ENCODE results near the gene TRHDE. TPM values are rescaled to one million over a fixed set of nuclear protein-coding genes. Genes with fewer than 3 reads are reported as not detected.
A peak's percentile ranks its signal among the peaks of the same experiment; 100 is the strongest.

Gene TRHDE
- total and polyA plus RNA-seq, 9 of the 15 experiments (the other 6 are each of a cell fraction or from before 2014, with no cell fraction given), result 0.03 to 0.29 (median 0.09) TPM

- in situ Hi-C loops (cut with MboI) (no loop called here), intact Hi-C loops (cut with micrococcal nuclease) (no loop called here)
- Histone ChIP-seq H3K9me1 (ENCODE audit: control insufficient read depth, insufficient read depth, low read length) (no peaks in the 10 kb centered on the region), H3K4me1 (replicated peaks in 1 of 2; ENCODE audit: control insufficient read depth in 2 of 2, insufficient read depth in 2 of 2, low read length in 2 of 2) (peaks cover 0 to 9% of the 10 kb centered on the region in 2 experiments; a peak in 2 of 5 replicates), H4K20me1 (replicated peaks; ENCODE audit: control insufficient read depth, insufficient read depth, low read length) (0 out of 2 replicates have a peak, but pooled peaks cover 2% of the 10 kb centered on the region), H2AFZ (ENCODE audit: low read depth, low read length) (no peak overlapping the region), H3K36me3 (ENCODE audit: control insufficient read depth, insufficient read depth, low read length) (no peaks in the 10 kb centered on the region), H3K9me3 (replicated peaks; ENCODE audit: control insufficient read depth, insufficient read depth, low read depth, low read length) (no peaks in the 10 kb centered on the region), H3K9ac (ENCODE audit: insufficient read depth in 1 of 2, low read depth in 2 of 2, low read length in 2 of 2) (no peak overlapping the region), H3K4me2 (ENCODE audit: insufficient read depth, low read length) (no peak overlapping the region), H3K79me2 (ENCODE audit: control insufficient read depth, insufficient read depth, low read length) (no peaks in the 10 kb centered on the region), H3K27me3 (ENCODE audit: control insufficient read depth in 2 of 2, insufficient read depth in 2 of 2, low read length in 2 of 2) (peaks cover 4 to 30% of the 10 kb centered on the region in 2 experiments; a peak in 4 of 5 replicates), H3K27ac (ENCODE audit: extremely low read depth, low read depth, low read length) (no peak overlapping the region), H3K4me3 (no peak overlapping the region)
- TF ChIP-seq ZNF197 (CRISPR knock-in tag; IDR thresholded peaks at IDR 0.05; ENCODE audit: low read depth), result no peak
- TF ChIP-seq ADNP (tag; IDR thresholded peaks at IDR 0.05), result no peak
- no peak for TF ChIP-seq MTA3 (IDR thresholded peaks at IDR 0.05; ENCODE audit: borderline replicate concordance)
- no peak for TF ChIP-seq ZNF77 (CRISPR knock-in tag; IDR thresholded peaks at IDR 0.05)
- DNase-seq (ENCODE audit: extremely low read depth in 1 of 4, low spot score in 3 of 4) (no peak), ATAC-seq (no peak), FAIRE-seq (no peak)
- ChIA-PET POLR2A (interaction anchor here (0.6 kb wide), 1 partner anchor 44 kb away, joined by 3 read pairs; no protein-coding TSS in a partner anchor), CTCF (ENCODE audit: low intra/inter-chr PET ratio) (no interaction called here)
- whole genome bisulfite sequencing (ENCODE audit: insufficient coverage, low coverage, missing lambda C conversion rate), result 0% methylated on average over 6 of the region's 6 CpGs
- no TSS peak for BruUV-seq (replicated peaks)
Measured at GRCh38 chr12:72270961-72271360, 1.2 kb upstream of the TRHDE start.

- no peaks in the 10 kb centered on the region for H3K9me3 ChIP-seq (replicated peaks; ENCODE audit: control insufficient read depth, insufficient read depth, low read depth, low read length)
- H3K9me1 ChIP-seq (ENCODE audit: control insufficient read depth, insufficient read depth, low read length), result no peaks in the 10 kb centered on the region
- no peaks in the 10 kb centered on the region for H3K79me2 ChIP-seq (ENCODE audit: control insufficient read depth, insufficient read depth, low read length)
- POLR2A ChIA-PET, result interaction anchor here (0.6 kb wide), 2 partner anchors 43 to 268 kb away, joined by 3 read pairs; no protein-coding TSS in a partner anchor
- WGBS (ENCODE audit: insufficient coverage, low coverage, missing lambda C conversion rate), result under 1% methylated on average over 24 of the region's 35 CpGs
- 0 out of 2 replicates have a peak overlapping the region, but pooled peaks have one; percentile 25 for H3K4me2 ChIP-seq (ENCODE audit: insufficient read depth, low read length)
- CTCF ChIA-PET (ENCODE audit: low intra/inter-chr PET ratio), result no interaction called here
- H3K36me3 ChIP-seq (ENCODE audit: control insufficient read depth, insufficient read depth, low read length), result no peaks in the 10 kb centered on the region
- no peak overlapping the region for H2AFZ ChIP-seq (ENCODE audit: low read depth, low read length)
- in situ Hi-C loops (cut with MboI), result no loop called here
- H3K27ac ChIP-seq (ENCODE audit: extremely low read depth, low read depth, low read length), result no peak overlapping the region
- peaks cover 4 to 30% of the 10 kb centered on the region in 2 experiments; a peak in 4 of 5 replicates for H3K27me3 ChIP-seq (ENCODE audit: control insufficient read depth in 2 of 2, insufficient read depth in 2 of 2, low read length in 2 of 2)
- H3K9ac ChIP-seq (ENCODE audit: insufficient read depth in 1 of 2, low read depth in 2 of 2, low read length in 2 of 2), result no peak overlapping the region; a peak in 1 of 4 replicates
- peak; percentile 63 for ATAC-seq
- H3K4me3 ChIP-seq, result no peak overlapping the region
- intact Hi-C loops (cut with micrococcal nuclease), result no loop called here
- no TSS peak for BruUV-seq (replicated peaks)
- peaks cover 0 to 9% of the 10 kb centered on the region in 2 experiments; a peak in 2 of 5 replicates for H3K4me1 ChIP-seq (replicated peaks in 1 of 2; ENCODE audit: control insufficient read depth in 2 of 2, insufficient read depth in 2 of 2, low read length in 2 of 2)
- peak in 1 of 4 experiments; percentile 8 for DNase-seq (ENCODE audit: extremely low read depth in 1 of 4, low spot score in 3 of 4)
- no peak for FAIRE-seq
- 0 out of 2 replicates have a peak, but pooled peaks cover 2% of the 10 kb centered on the region for H4K20me1 ChIP-seq (replicated peaks; ENCODE audit: control insufficient read depth, insufficient read depth, low read length)
- no peak for TF ChIP-seq NR2C1 (IDR thresholded peaks at IDR 0.05)
- no peak for TF ChIP-seq NR2C1 (tag; IDR thresholded peaks at IDR 0.05)
- no peak for TF ChIP-seq CREBBP (IDR thresholded peaks at IDR 0.05; ENCODE audit: low read depth, low read length)
Measured at GRCh38 chr12:72271451-72272090, 599 bp upstream of the TRHDE start.
